Measurements from ENCODE around the gene TNS1. TPM values are rescaled to one million over a fixed set of nuclear protein-coding genes. Genes with fewer than 3 reads are reported as not detected.

Gene TNS1
- total and polyA plus RNA-seq, 2 experiments from 2014 or later: 81.6 to 99.3 TPM

- Histone ChIP-seq H3K4me2 (ENCODE audit: unreplicated experiment) (no peak overlapping the region), H3K9ac (no peak overlapping the region), H3K9me2 (ENCODE audit: insufficient read depth) (no peaks in the 10 kb centered on the region), H3K79me2 (ENCODE audit: insufficient read depth) (peaks cover 100% of the 10 kb centered on the region), H3K9me3 (ENCODE audit: low read depth) (no peaks in the 10 kb centered on the region), H3K4me1 (ENCODE audit: insufficient read depth) (peaks cover 33% of the 10 kb centered on the region), H3K27me3 (replicated peaks; ENCODE audit: insufficient read depth) (no peaks in the 10 kb centered on the region), H3K36me3 (ENCODE audit: low read depth) (no peaks in the 10 kb centered on the region; the same call in 1 of the 2 replicates), H2AFZ (no peak overlapping the region), H4K20me1 (ENCODE audit: insufficient read depth) (no peaks in the 10 kb centered on the region), H3K27ac (no peak overlapping the region), H3F3A (ENCODE audit: insufficient read depth) (peaks cover 17% of the 10 kb centered on the region), H3K4me3 (no peak overlapping the region)
- in situ Hi-C loops (cut with MboI): no loop called here
- DNase-seq: no peak
- 78 to 81% methylated on average over 19 of the region's 19 CpGs for WGBS, 2 experiments (ENCODE audit: low coverage in 1 of 2, low lambda C conversion rate in 2 of 2, missing lambda C conversion rate in 2 of 2)
- no peak for TF ChIP-seq EZH2phosphoT487 (IDR thresholded peaks at IDR 0.05; ENCODE audit: insufficient read depth, low read depth)
- TF ChIP-seq EZH2 (IDR thresholded peaks at IDR 0.05; ENCODE audit: insufficient read depth, poor library complexity, severe bottlenecking): no peak
Observed at GRCh38 chr2:217947383-217948350, 55.1 kb downstream of the TNS1 start.

GRCh38 chr2:217946051-217946450, 56.7 kb downstream of the TNS1 start:
- H3K9me3 ChIP-seq (ENCODE audit: low read depth): no peaks in the 10 kb centered on the region
- H3K4me2 ChIP-seq (ENCODE audit: unreplicated experiment): no peak overlapping the region
- no peaks in the 10 kb centered on the region for H3K27me3 ChIP-seq (replicated peaks; ENCODE audit: insufficient read depth)
- no peaks in the 10 kb centered on the region; the same call in 1 of the 2 replicates for H3K36me3 ChIP-seq (ENCODE audit: low read depth)
- in situ Hi-C loops (cut with MboI): no loop called here
- no peaks in the 10 kb centered on the region for H4K20me1 ChIP-seq (ENCODE audit: insufficient read depth)
- H3F3A ChIP-seq (ENCODE audit: insufficient read depth): peaks cover 17% of the 10 kb centered on the region
- peaks cover 100% of the 10 kb centered on the region for H3K79me2 ChIP-seq (ENCODE audit: insufficient read depth)
- DNase-seq: no peak
- TF ChIP-seq EZH2phosphoT487 (IDR thresholded peaks at IDR 0.05; ENCODE audit: insufficient read depth, low read depth): no peak
- no peak for TF ChIP-seq EZH2 (IDR thresholded peaks at IDR 0.05; ENCODE audit: insufficient read depth, poor library complexity, severe bottlenecking)
- H3K27ac ChIP-seq: no peak overlapping the region
- H3K4me1 ChIP-seq (ENCODE audit: insufficient read depth): peaks cover 40% of the 10 kb centered on the region
- no peaks in the 10 kb centered on the region for H3K9me2 ChIP-seq (ENCODE audit: insufficient read depth)
- H2AFZ ChIP-seq: no peak overlapping the region
- H3K4me3 ChIP-seq: no peak overlapping the region
- 92 to 97% methylated on average over 6 of the region's 6 CpGs for WGBS, 2 experiments (ENCODE audit: low coverage in 1 of 2, low lambda C conversion rate in 2 of 2, missing lambda C conversion rate in 2 of 2)
- no peak overlapping the region for H3K9ac ChIP-seq

- H3K36me3 ChIP-seq (ENCODE audit: low read depth): no peaks in the 10 kb centered on the region
- H3K4me3 ChIP-seq: no peak overlapping the region
- peaks cover 100% of the 10 kb centered on the region for H3K79me2 ChIP-seq (ENCODE audit: insufficient read depth)
- no peaks in the 10 kb centered on the region for H3K9me3 ChIP-seq (ENCODE audit: low read depth)
- in situ Hi-C loops (cut with MboI): no loop called here
- no peaks in the 10 kb centered on the region for H3K27me3 ChIP-seq (replicated peaks; ENCODE audit: insufficient read depth)
- no peaks in the 10 kb centered on the region for H4K20me1 ChIP-seq (ENCODE audit: insufficient read depth)
- no peak overlapping the region for H3K27ac ChIP-seq
- H3K4me2 ChIP-seq (ENCODE audit: unreplicated experiment): no peak overlapping the region
- peaks cover 17% of the 10 kb centered on the region for H3F3A ChIP-seq (ENCODE audit: insufficient read depth)
- no peak for DNase-seq
- no peak overlapping the region for H3K9ac ChIP-seq
- peaks cover 40% of the 10 kb centered on the region for H3K4me1 ChIP-seq (ENCODE audit: insufficient read depth)
- H2AFZ ChIP-seq: no peak overlapping the region
- WGBS, 2 experiments (ENCODE audit: low coverage in 1 of 2, low lambda C conversion rate in 2 of 2, missing lambda C conversion rate in 2 of 2): 75 to 76% methylated on average over 5 of the region's 5 CpGs
- TF ChIP-seq EZH2 (IDR thresholded peaks at IDR 0.05; ENCODE audit: insufficient read depth, poor library complexity, severe bottlenecking): no peak
- no peak for TF ChIP-seq EZH2phosphoT487 (IDR thresholded peaks at IDR 0.05; ENCODE audit: insufficient read depth, low read depth)
- H3K9me2 ChIP-seq (ENCODE audit: insufficient read depth): no peaks in the 10 kb centered on the region
Observed at GRCh38 chr2:217945530-217945929, 57.3 kb downstream of the TNS1 start.

- no peak overlapping the region for H2AFZ ChIP-seq
- peaks cover 39% of the 10 kb centered on the region for H3K4me1 ChIP-seq (ENCODE audit: insufficient read depth)
- TF ChIP-seq EZH2 (IDR thresholded peaks at IDR 0.05; ENCODE audit: insufficient read depth, poor library complexity, severe bottlenecking) (no peak), EZH2phosphoT487 (IDR thresholded peaks at IDR 0.05; ENCODE audit: insufficient read depth, low read depth) (no peak)
- no peaks in the 10 kb centered on the region for H3K9me2 ChIP-seq (ENCODE audit: insufficient read depth)
- peaks cover 17% of the 10 kb centered on the region for H3F3A ChIP-seq (ENCODE audit: insufficient read depth)
- H3K36me3 ChIP-seq (ENCODE audit: low read depth): no peaks in the 10 kb centered on the region
- no peak overlapping the region for H3K27ac ChIP-seq
- peaks cover 100% of the 10 kb centered on the region for H3K79me2 ChIP-seq (ENCODE audit: insufficient read depth)
- in situ Hi-C loops (cut with MboI): no loop called here
- H3K4me2 ChIP-seq (ENCODE audit: unreplicated experiment): no peak overlapping the region
- WGBS, 2 experiments (ENCODE audit: low coverage in 1 of 2, low lambda C conversion rate in 2 of 2, missing lambda C conversion rate in 2 of 2): 67 to 74% methylated on average over 8 of the region's 8 CpGs
- no peaks in the 10 kb centered on the region for H4K20me1 ChIP-seq (ENCODE audit: insufficient read depth)
- no peak overlapping the region for H3K4me3 ChIP-seq
- no peaks in the 10 kb centered on the region for H3K27me3 ChIP-seq (replicated peaks; ENCODE audit: insufficient read depth)
- no peaks in the 10 kb centered on the region for H3K9me3 ChIP-seq (ENCODE audit: low read depth)
- H3K9ac ChIP-seq: no peak overlapping the region
- DNase-seq: no peak
Observed at GRCh38 chr2:217944923-217945322, 57.9 kb downstream of the TNS1 start.

Data from GM23248 (cell line).